GM19324 (cell line): ENCODE data around the gene SUSD3.
"Not testable (repeated sequence)": the region's sequence is repeated elsewhere in the genome, so short reads cannot be mapped to it uniquely, and the experiment has no call there.

Experiments used
- ATAC-seq: cut with Tn5 transposase; IDR thresholded peaks from one replicate; pipeline ENCODE4 v1.9.1; 2021; ENCODE audit warnings: mild to moderate bottlenecking, moderate library complexity; ENCODE audit not compliant: unreplicated experiment, low FRiP score

SUSD3 gene

GRCh38 chr9:93058355-93059010 is at the start of gene SUSD3:
Gene SUSD3, plus strand, starts transcription at chr9:93058701. Its CDS starts 42 bp downstream, at chr9:93058743.
- ATAC-seq = peak; percentile 59

GRCh38 chr9:93009337-93010015 is 49.0 kb upstream of the SUSD3 start:
- ATAC-seq = no peak

GRCh38 chr9:93010056-93010455 is 48.4 kb upstream of the SUSD3 start:
- no peak for ATAC-seq

GRCh38 chr9:93010704-93011103 is 47.8 kb upstream of the SUSD3 start:
- ATAC-seq = no peak

- no peak for ATAC-seq
Observed at GRCh38 chr9:93011114-93011513, 47.4 kb upstream of the SUSD3 start.

GRCh38 chr9:93012963-93013855 is 45.3 kb upstream of the SUSD3 start:
- ATAC-seq = no peak

- no peak for ATAC-seq
Observed at GRCh38 chr9:93013856-93014582, 44.5 kb upstream of the SUSD3 start.

GRCh38 chr9:93015190-93015589 is 43.3 kb upstream of the SUSD3 start:
- ATAC-seq = not testable (repeated sequence)

GRCh38 chr9:93017621-93018020 is 40.9 kb upstream of the SUSD3 start:
- ATAC-seq = no peak

GRCh38 chr9:93020151-93020550 is 38.4 kb upstream of the SUSD3 start:
- ATAC-seq = no peak

GRCh38 chr9:93020771-93021670 is 37.5 kb upstream of the SUSD3 start:
- no peak for ATAC-seq

- no peak for ATAC-seq
Observed at GRCh38 chr9:93022066-93022465, 36.4 kb upstream of the SUSD3 start.

- no peak for ATAC-seq
Observed at GRCh38 chr9:93022721-93023520, 35.6 kb upstream of the SUSD3 start.

- no peak for ATAC-seq
Observed at GRCh38 chr9:93023521-93023815, 35.0 kb upstream of the SUSD3 start.

GRCh38 chr9:93024646-93024910 is 33.9 kb upstream of the SUSD3 start:
- ATAC-seq = no peak

GRCh38 chr9:93024986-93025630 is 33.4 kb upstream of the SUSD3 start:
- no peak for ATAC-seq

GRCh38 chr9:93025736-93026135 is 32.8 kb upstream of the SUSD3 start:
- ATAC-seq = no peak

- no peak for ATAC-seq
Observed at GRCh38 chr9:93026640-93027039, 31.9 kb upstream of the SUSD3 start.

GRCh38 chr9:93027750-93028149 is 30.8 kb upstream of the SUSD3 start:
- ATAC-seq = no peak
